Hematopoietic multipotent progenitor cell treated with erythropoietin and hydrocortisone succinate and interleukin-3 and kit ligand, for 4 days (in vitro differentiated cells): ENCODE data around the gene ELP1.
"Not testable (repeated sequence)": the region's sequence is repeated elsewhere in the genome, so short reads cannot be mapped to it uniquely, and the experiment has no call there.

Experiments
- DNase-seq: peaks from one replicate; pipeline ENCODE4 v3.0.0-alpha.2; 2015

Gene ELP1

DNA sequence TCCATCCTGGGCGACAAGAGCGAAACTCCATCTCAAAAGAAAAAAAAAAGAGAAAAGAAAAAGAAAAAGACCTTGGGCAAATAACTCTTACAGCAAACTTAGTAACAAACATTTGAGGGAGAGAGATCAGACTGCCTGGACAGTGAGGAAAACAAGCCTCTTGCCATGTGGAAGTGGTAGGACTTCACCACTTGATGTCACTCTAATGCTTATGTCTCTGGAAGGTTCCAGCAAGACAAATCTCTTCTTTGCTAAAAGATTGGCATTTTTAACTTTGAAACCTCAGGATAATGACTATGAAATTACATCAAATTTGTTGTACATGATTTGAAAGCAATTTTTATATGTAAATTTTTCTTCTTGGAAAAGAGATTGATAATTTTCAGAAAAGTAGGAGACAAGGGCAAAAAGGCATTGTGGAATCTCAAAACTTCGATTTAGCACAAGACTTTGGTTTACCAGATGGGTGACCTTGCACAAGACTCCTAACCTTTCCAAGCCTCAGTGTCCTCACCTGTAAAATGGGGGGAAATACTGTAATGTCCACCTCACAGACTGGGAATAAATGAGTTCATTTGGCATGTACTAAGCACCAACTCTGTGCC lies 83.5 kb downstream of the ELP1 start:
- peak; percentile 47 for DNase-seq

- not testable (repeated sequence) for DNase-seq
These were observed 85.6 kb downstream of the ELP1 start for GRCh38 chr9:108848296-108848695.

DNA sequence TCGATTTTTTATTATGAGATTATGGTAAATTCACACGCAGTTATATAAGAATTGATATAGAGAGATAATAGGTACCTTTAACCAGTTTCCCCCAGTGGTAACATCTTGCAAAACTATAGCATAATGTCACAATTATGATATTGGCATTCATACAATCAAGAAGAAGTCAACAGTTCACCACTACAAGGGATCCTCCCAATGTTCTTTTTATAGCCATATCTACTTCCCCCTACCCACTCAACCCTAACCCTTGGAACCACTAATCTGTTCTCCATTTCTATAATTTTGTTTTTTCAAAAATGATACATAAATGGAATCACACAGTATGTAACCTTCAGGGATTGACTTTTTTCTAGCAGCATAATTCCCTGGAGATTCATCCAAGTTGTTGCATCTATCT lies 88.0 kb downstream of the ELP1 start:
- DNase-seq: no peak

GRCh38 chr9:108845507-108845906 lies 88.4 kb downstream of the ELP1 start:
- no peak for DNase-seq

DNA sequence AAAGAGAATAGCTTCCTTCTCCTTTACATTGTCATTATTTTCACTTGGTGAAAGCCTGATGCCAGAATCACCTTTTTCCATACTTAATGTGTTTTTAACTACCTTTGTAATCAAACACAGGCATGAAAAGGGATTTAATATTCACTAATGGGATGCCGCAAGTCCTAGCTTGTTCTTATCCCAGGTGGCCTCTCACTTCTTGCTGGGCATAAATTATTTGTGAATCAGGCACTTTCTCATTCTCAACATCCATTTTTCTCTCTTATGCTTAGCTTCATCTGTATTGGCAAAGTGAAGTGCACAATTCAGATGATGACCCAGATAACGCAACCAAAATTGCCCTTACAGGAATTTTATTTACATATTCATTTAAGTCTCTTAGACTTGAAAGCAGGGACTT lies 89.1 kb downstream of the ELP1 start:
- no peak for DNase-seq

DNA sequence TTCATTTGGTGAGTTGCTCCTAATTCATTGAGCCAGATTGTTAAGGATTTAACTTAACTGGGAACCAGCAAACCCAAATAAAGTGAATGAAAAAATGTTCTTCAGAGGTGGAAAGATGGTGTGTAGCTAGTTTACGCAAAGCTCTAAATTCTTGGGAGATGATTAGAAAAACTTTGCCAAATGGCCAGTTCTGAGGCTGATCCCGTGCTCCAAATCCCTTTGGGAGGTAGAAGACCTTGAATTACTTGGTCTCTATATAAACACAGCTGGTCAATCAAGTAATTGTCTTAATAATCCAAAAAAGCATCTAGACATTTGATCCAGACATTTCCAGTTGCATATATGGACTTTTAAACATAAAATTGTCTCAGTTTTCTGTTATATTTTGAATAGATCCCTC lies 89.5 kb downstream of the ELP1 start:
- no peak for DNase-seq

GRCh38 chr9:108842610-108843295 lies 91.2 kb downstream of the ELP1 start:
- peak; percentile 30 for DNase-seq

- DNase-seq: not testable (repeated sequence)
These were observed 94.4 kb downstream of the ELP1 start for GRCh38 chr9:108839561-108839960.

- DNase-seq: no peak
These were observed 95.9 kb downstream of the ELP1 start for GRCh38 chr9:108838017-108838416.

GRCh38 chr9:108837530-108837929 lies 96.4 kb downstream of the ELP1 start:
- no peak for DNase-seq

DNA sequence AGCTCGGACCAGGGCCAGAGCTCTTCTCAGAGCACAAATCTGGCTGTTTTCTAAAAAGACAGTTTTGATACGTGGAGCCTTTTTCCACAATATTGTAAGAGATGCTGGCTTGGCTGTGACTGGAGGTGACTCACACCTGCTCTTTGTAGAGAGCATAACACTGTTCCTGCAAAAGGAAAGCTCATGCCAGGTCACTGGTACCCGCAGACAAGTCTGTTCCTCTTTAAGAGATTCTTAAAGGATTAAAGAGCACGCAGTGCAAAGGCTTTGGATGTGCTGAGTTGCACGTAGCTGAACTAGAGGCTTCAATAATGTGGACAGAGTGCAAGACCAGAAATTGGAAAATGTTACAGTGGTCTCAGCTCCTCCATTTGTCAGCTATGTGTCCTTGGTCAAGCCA lies 97.1 kb downstream of the ELP1 start:
- no peak for DNase-seq

DNA sequence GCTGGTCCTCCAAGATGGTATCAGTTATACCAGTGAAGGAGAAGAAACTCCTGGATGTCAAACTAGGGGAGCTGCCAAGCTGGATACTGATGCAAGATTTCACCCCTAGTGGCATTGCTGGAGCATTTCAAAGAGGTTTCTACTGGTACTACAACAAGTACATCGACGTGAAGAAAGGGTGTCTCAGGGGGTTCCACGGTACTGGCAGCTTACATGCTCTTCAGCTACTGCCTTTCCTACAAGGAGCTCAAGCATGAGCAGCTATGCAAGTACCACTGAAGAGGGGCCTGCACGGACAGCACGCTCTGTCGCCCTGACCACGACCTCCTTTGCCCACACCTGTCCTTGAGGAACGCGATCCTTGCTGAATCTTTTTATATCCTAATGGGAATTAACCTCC lies 97.6 kb downstream of the ELP1 start:
- no peak for DNase-seq

DNA sequence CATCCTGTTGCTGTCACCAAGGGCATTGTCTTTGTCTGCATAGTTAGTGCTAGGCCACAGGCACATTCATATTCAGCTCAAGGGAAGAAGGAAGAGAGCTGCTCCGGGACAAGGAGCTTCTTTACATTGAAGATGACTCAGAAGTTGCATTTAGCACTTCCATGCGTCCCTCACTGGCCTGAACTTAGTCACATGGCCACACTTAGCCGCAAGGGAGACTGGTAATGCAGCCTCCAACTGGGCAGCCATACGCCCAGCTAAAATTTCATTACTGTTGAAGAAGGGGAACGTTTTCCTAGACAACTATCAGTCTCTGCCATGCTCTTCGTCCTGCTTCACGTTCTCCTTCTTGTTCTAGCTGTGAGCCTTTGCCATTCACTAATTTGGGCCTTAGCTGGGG lies 98.1 kb downstream of the ELP1 start:
- DNase-seq: no peak

DNA sequence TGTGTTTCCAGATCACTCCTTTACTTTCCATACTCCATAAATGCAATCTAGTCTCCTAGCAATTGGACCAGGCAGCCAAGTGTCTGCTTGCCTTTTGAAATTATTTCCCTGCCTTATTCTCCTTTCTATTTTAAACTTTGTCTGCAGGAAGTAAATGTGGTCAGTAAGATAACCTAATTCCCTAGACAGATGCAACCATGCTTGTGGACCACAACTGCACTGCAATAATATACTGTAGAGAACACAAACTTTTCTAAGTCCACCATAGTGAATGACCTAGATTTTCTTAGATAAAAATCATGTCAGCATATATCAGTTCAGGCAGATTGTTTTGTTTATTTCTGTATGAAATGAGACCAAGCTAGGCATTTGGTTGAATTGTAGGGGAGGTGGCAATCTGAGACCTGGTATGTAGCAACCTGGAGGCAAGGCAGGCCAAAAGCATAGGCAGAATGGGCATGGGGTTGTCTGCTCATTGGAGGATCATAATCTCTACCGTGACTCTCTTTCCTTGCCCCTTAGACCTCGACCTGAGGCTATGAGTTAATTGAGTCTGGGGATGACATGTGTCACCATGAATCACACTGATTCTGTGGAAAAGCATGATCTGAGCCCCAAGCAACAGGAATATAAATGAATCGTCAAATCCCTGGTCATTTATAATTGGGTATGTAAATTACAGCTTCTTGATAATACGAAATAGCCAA lies 98.8 kb downstream of the ELP1 start:
- peak; percentile 82 for DNase-seq

DNA sequence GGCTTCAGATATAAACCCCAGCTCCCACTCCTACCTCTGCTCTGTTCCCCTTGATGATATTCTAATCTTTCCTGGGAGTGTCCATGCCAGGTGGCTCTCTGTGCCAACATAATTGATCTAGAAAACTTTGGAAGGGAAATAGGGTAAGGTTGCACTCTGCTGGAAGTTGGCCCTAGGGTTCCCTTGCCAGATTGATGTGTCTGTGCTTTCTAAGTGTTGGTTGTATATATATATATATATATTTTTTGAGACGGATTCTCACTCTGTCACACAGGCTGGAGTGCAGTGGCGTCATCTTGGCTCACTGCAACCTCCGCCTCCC lies 101.8 kb downstream of the ELP1 start:
- no peak for DNase-seq

GRCh38 chr9:108831496-108832178 lies 102.3 kb downstream of the ELP1 start:
- no peak for DNase-seq

- DNase-seq: no peak
These were observed 103.7 kb downstream of the ELP1 start for GRCh38 chr9:108830272-108830671.

DNA sequence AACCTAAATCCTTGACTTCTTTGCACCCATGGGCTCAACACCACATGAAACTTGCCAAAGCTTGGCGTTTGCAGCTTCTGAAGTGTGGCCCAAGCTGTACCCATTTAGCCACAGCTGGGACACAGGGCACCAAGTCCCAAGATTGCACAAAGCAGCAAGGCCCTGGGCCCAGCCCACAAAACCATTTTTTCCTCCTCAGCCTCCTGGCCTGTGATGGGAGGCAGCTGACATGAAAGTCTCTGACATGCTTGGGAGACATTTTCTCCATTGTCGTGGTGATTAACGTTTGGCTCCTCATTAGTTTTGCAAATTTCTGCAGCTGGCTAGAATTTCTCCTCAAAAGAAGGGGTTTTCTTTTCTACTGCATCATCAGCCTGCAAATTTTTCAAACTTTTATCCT lies 110.1 kb downstream of the ELP1 start:
- DNase-seq: no peak
